ENCODE data around the gene GPATCH8. TPM values are rescaled to one million over a fixed set of nuclear protein-coding genes. Genes with fewer than 3 reads are reported as not detected.

Gene GPATCH8
- total and polyA plus RNA-seq, 2 of the 8 experiments (the other 6 are each of a cell fraction or from before 2014, with no cell fraction given) = 20.5 to 58.1 TPM

GRCh38 chr17:44503147-44504029 is at the start of gene GPATCH8 (continued):
- TF ChIP-seq E2F6 (IDR thresholded peaks at IDR 0.05) (peak; percentile 87), MAX (IDR thresholded peaks at IDR 0.05) (peak; percentile 74), TEAD4 (IDR thresholded peaks at IDR 0.05; ENCODE audit: low read depth, low read length) (no peak), CTCF (IDR thresholded peaks at IDR 0.05; ENCODE audit: control extremely low read depth in 1 of 3, insufficient read depth in 1 of 3, low read depth in 1 of 3, low read length in 3 of 3) (no peak), CREB1 (IDR thresholded peaks at IDR 0.05) (peak; percentile 44; the same call in 1 of the 2 replicates), SIX5 (IDR thresholded peaks at IDR 0.05; ENCODE audit: low read depth, low read length) (no peak), GABPA (IDR thresholded peaks at IDR 0.05; ENCODE audit: borderline replicate concordance, insufficient read depth, low read length) (peak; percentile 94), ATF3 (IDR thresholded peaks at IDR 0.05; ENCODE audit: insufficient read depth, low read depth, low read length) (no peak), SP1 (IDR thresholded peaks at IDR 0.05; ENCODE audit: low read depth, low read length) (no peak), POLR2AphosphoS5 (IDR thresholded peaks at IDR 0.05; ENCODE audit: low read depth, low read length) (peak; percentile 90), HDAC2 (IDR thresholded peaks at IDR 0.05; ENCODE audit: borderline replicate concordance in 1 of 2, low read depth in 2 of 2, low read length in 2 of 2) (peak in 1 of 2 experiments; percentile 35; a peak in 1 of 4 replicates), SIN3A (conservative IDR thresholded peaks at IDR 0.05 in 1 of 2, IDR thresholded peaks at IDR 0.05 in 1 of 2; ENCODE audit: low read depth in 1 of 2, low read length in 2 of 2) (peak in 1 of 2 experiments; percentile 45; a peak in 2 of 4 replicates), CTBP2 (IDR thresholded peaks at IDR 0.05; ENCODE audit: borderline replicate concordance, insufficient read depth, insufficient read length, low read length) (no peak), NRF1 (IDR thresholded peaks at IDR 0.05; ENCODE audit: low read depth, low read length) (peak; percentile 67), BACH1 (IDR thresholded peaks at IDR 0.05; ENCODE audit: low read length) (peak; percentile 81), POLR2A (IDR thresholded peaks at IDR 0.05; ENCODE audit: control extremely low read depth in 1 of 2, low read depth in 2 of 2, low read length in 2 of 2) (peak; percentile 78 to 97), EGR1 (IDR thresholded peaks at IDR 0.05; ENCODE audit: borderline replicate concordance, low read depth, low read length) (peak; percentile 89), ASH2L (IDR thresholded peaks at IDR 0.05; ENCODE audit: low read length) (peak; percentile 91), CBX8 (IDR thresholded peaks at IDR 0.05; ENCODE audit: borderline replicate concordance, low read depth, low read length) (no peak), TBP (IDR thresholded peaks at IDR 0.05; ENCODE audit: low read depth, low read length) (peak; percentile 71)

All from H1 (cell line).